H9 (cell line): ENCODE measurements around the gene MYO1C. TPM values are rescaled to one million over a fixed set of nuclear protein-coding genes. Genes with fewer than 3 reads are reported as not detected.

Experiments
- DNase-seq: peaks from one replicate; pipeline ENCODE4 v3.0.0-alpha.2; 2017
- H2AFZ ChIP-seq: one replicate; pipeline ENCODE4 v1.6.1; 2013; ENCODE audit warnings: mild to moderate bottlenecking, low read length, control low read depth, moderate library complexity
- H2AK5ac ChIP-seq: 2 replicates; pipeline ENCODE4 v1.6.1; 2013; ENCODE audit warnings: low read length, control low read depth, mixed read lengths; ENCODE audit not compliant: insufficient read length
- H2BK120ac ChIP-seq: one replicate; pipeline ENCODE4 v1.6.1; 2013; ENCODE audit warnings: low read depth, mild to moderate bottlenecking, low read length, control low read depth, inconsistent platforms; ENCODE audit not compliant: poor library complexity, severe bottlenecking
- H2BK12ac ChIP-seq: 2 replicates; pipeline ENCODE4 v1.6.1; 2013; ENCODE audit warnings: low read length, control low read depth, mixed read lengths, low read depth; ENCODE audit not compliant: insufficient read length
- H2BK15ac ChIP-seq: 2 replicates; pipeline ENCODE4 v1.6.1; 2013; ENCODE audit warnings: low read depth, low read length, control low read depth
- H2BK20ac ChIP-seq: one replicate; pipeline ENCODE4 v1.6.1; 2013; ENCODE audit warnings: low read depth, mild to moderate bottlenecking, low read length, control low read depth, inconsistent platforms; ENCODE audit not compliant: poor library complexity, severe bottlenecking
- H2BK5ac ChIP-seq: 2 replicates; pipeline ENCODE4 v1.6.1; 2013; ENCODE audit warnings: low read length, control low read depth, mixed read lengths; ENCODE audit not compliant: insufficient read length
- H3K14ac ChIP-seq: 2 replicates; pipeline ENCODE4 v1.6.1; 2013; ENCODE audit warnings: low read length, control low read depth; ENCODE audit not compliant: insufficient read depth
- H3K18ac ChIP-seq: 2 replicates; pipeline ENCODE4 v1.6.1; 2013; ENCODE audit warnings: low read depth, mild to moderate bottlenecking, mixed read lengths, low read length, control low read depth; ENCODE audit not compliant: insufficient read length
- H3K23ac ChIP-seq: 2 replicates; pipeline ENCODE4 v1.6.1; 2013; ENCODE audit warnings: low read length, control low read depth, mixed read lengths, low read depth; ENCODE audit not compliant: insufficient read length
- H3K23me2 ChIP-seq: 2 replicates; pipeline ENCODE4 v1.6.1; 2013; ENCODE audit warnings: low read depth, mild to moderate bottlenecking, mixed read lengths, low read length, control low read depth; ENCODE audit not compliant: insufficient read length, poor library complexity, severe bottlenecking
- H3K27ac ChIP-seq: 2 replicates; pipeline ENCODE4 v1.5.1; 2013; ENCODE audit warnings: low read length, control low read depth, mixed read lengths, low read depth; ENCODE audit not compliant: insufficient read length
- H3K27me3 ChIP-seq: 2 replicates; pipeline ENCODE4 v1.6.1; 2013; ENCODE audit warnings: low read length, control low read depth, inconsistent platforms; ENCODE audit not compliant: insufficient read depth
- H3K4ac ChIP-seq: 2 replicates; pipeline ENCODE4 v1.6.1; 2013; ENCODE audit warnings: low read depth, mild to moderate bottlenecking, control low read depth, inconsistent platforms, low read length, moderate library complexity
- H3K4me1 ChIP-seq: 2 replicates; pipeline ENCODE4 v1.6.1; 2013; ENCODE audit warnings: low read length, control low read depth, inconsistent platforms; ENCODE audit not compliant: insufficient read depth
- H3K4me2 ChIP-seq: 2 replicates; pipeline ENCODE4 v1.6.1; 2013; ENCODE audit warnings: low read length, control low read depth, mixed read lengths; ENCODE audit not compliant: insufficient read length, insufficient read depth
- H3K56ac ChIP-seq: 2 replicates; pipeline ENCODE4 v1.6.1; 2013; ENCODE audit warnings: low read depth, mild to moderate bottlenecking, mixed read lengths, low read length, control low read depth; ENCODE audit not compliant: insufficient read length
- H3K79me1 ChIP-seq: 2 replicates; pipeline ENCODE4 v1.6.1; 2013; ENCODE audit warnings: low read depth, mild to moderate bottlenecking, moderate library complexity, low read length, control low read depth, inconsistent platforms; ENCODE audit not compliant: insufficient read depth, poor library complexity, severe bottlenecking
- H3K79me2 ChIP-seq: 2 replicates; pipeline ENCODE4 v1.6.1; 2013; ENCODE audit warnings: low read length, control low read depth, inconsistent platforms; ENCODE audit not compliant: insufficient read depth
- H3K9ac ChIP-seq: 2 replicates; pipeline ENCODE4 v1.6.1; 2013; ENCODE audit warnings: low read length, control low read depth, mixed read lengths; ENCODE audit not compliant: insufficient read length; ENCODE audit errors: extremely low read depth
- H3K9me3 ChIP-seq: one replicate; pipeline ENCODE4 v1.6.1; 2013; ENCODE audit warnings: low read depth, low read length, inconsistent platforms; ENCODE audit not compliant: control insufficient read depth
- H3T11ph ChIP-seq: one replicate; pipeline ENCODE4 v1.6.1; 2013; ENCODE audit warnings: mild to moderate bottlenecking, low read length, control low read depth, inconsistent platforms
- H4K20me1 ChIP-seq: one replicate; pipeline ENCODE4 v1.6.1; 2013; ENCODE audit not compliant: control insufficient read depth, insufficient read length, insufficient read depth
- H4K5ac ChIP-seq: 2 replicates; pipeline ENCODE4 v1.6.1; 2013; ENCODE audit warnings: low read depth, mild to moderate bottlenecking, mixed read lengths, low read length, control low read depth; ENCODE audit not compliant: insufficient read length
- H4K8ac ChIP-seq: replicated peaks from 2 replicates; pipeline ENCODE4 v1.6.1; 2013; ENCODE audit warnings: low read length, control low read depth, mixed read lengths, low read depth; ENCODE audit not compliant: insufficient read length
- H4K91ac ChIP-seq: 2 replicates; pipeline ENCODE4 v1.6.1; 2013; ENCODE audit warnings: low read depth, mild to moderate bottlenecking, moderate library complexity, mixed read lengths, low read length, control low read depth; ENCODE audit not compliant: insufficient read length
- H3K27ac Mint-ChIP-seq, 3 experiments: 2 replicates in 2 of 3; 3 replicates in 1 of 3; pipeline ENCODE4 v1.8.0; 2020 to 2021; ENCODE audit warnings: mixed read lengths in 3 of 3, mild to moderate bottlenecking in 1 of 3, moderate library complexity in 1 of 3
- H3K27me3 Mint-ChIP-seq: 2 replicates; pipeline ENCODE4 v1.8.0; 2021; ENCODE audit warnings: low read depth, mild to moderate bottlenecking, moderate library complexity, mixed read lengths
- H3K36me3 Mint-ChIP-seq, 3 experiments: 2 replicates in 2 of 3; 3 replicates in 1 of 3; pipeline ENCODE4 v1.8.0; 2020 to 2021; ENCODE audit warnings: low read depth in 3 of 3, mixed read lengths in 3 of 3; ENCODE audit not compliant: insufficient read depth in 1 of 3
- H3K4me1 Mint-ChIP-seq, 2 experiments: 2 replicates each; pipeline ENCODE4 v1.8.0; 2020; ENCODE audit warnings: mixed read lengths in 2 of 2
- H3K4me3 Mint-ChIP-seq, 2 experiments: 2 replicates in 1 of 2; 3 replicates in 1 of 2; pipeline ENCODE4 v1.8.0; 2020 to 2021; ENCODE audit warnings: mild to moderate bottlenecking in 2 of 2, mixed read lengths in 2 of 2, moderate library complexity in 1 of 2
- H3K9me3 Mint-ChIP-seq, 2 experiments: 2 replicates in 1 of 2; 3 replicates in 1 of 2; pipeline ENCODE4 v1.8.0; 2020; ENCODE audit warnings: mild to moderate bottlenecking in 2 of 2, mixed read lengths in 2 of 2, moderate library complexity in 1 of 2
- WGBS: extraction: QIAGEN DNeasy Blood & Tissue Kit; methylation state at CpG from one replicate; pipeline ENCODE4 v1.1.7; 2013; ENCODE audit warnings: missing lambda C conversion rate, low lambda C conversion rate, mixed read lengths; ENCODE audit not compliant: insufficient read length; ENCODE audit errors: extremely low coverage; 5-methylcytosine and 5-hydroxymethylcytosine counted together
- total RNA-seq: library from RNA; stranded (reverse); gene quantifications from 2 replicates; pipeline ENCODE4 v1.2.1, GENCODE V29; 2021
- TF ChIP-seq, protein P1 (sequence below): fragments of 200-600 bp; sonication (generic); conservative IDR thresholded peaks from 3 replicates; pipeline ENCODE4 v1.8.0; 2021; ENCODE audit warnings: antibody characterized with exemption, mild to moderate bottlenecking

MYO1C gene
- total RNA-seq, 1 experiment from 2014 or later: 86.5 TPM

DNA sequence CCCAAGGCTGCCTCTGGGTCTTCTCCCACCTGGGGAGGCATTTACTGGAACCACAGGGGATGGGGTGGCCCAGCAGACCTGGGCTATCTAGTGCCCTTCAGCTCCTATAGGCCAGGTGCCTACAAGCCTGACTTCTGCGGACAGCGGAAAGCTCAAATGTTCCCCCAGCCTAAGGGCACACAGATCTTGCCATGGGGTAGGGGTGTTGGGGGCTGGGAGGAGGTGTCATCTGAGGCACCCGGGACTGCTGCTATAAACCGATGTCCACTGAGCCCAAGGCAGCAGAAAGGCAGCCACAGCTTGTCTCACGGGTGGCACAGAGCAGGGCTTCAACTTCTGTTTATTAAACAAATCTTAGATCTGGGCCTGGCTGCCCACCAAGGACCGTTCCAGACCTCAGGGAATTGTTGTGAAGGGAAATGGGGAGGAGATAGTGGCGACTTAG is 3.6 kb downstream of the MYO1C start:
- Histone ChIP-seq H2BK15ac (no peak overlapping the region), H3K56ac (no peak overlapping the region), H4K20me1 (no peaks in the 10 kb centered on the region), H2BK5ac (no peak overlapping the region), H2BK12ac (no peak overlapping the region), H3K9me3 (no peaks in the 10 kb centered on the region), H3K27me3 (no peaks in the 10 kb centered on the region), H3K4me2 (peak overlapping the region; percentile 73), H2AFZ (no peak overlapping the region), H3K79me2 (no peaks in the 10 kb centered on the region), H3K79me1 (no peaks in the 10 kb centered on the region), H3K14ac (no peak overlapping the region), H3K18ac (no peak overlapping the region), H3K4me1 (no peaks in the 10 kb centered on the region), H3K23ac (no peak overlapping the region), H4K91ac (no peak overlapping the region), H3K27ac (no peak overlapping the region), H3K9ac (no peak overlapping the region), H4K5ac (no peak overlapping the region), H2BK20ac (no peak overlapping the region), H3K4ac (no peak overlapping the region), H4K8ac (no peak overlapping the region), H3T11ph (no peak overlapping the region), H3K23me2 (peaks cover 27% of the 10 kb centered on the region), H2AK5ac (no peak overlapping the region), H2BK120ac (no peak overlapping the region)
- H3K36me3 Mint-ChIP-seq: peaks cover 0 to 7% (median 4%) of the 10 kb centered on the region in 3 experiments; a peak in 5 of 7 replicates
- no peak for DNase-seq
- peaks cover 28 to 40% of the 10 kb centered on the region in 2 experiments for H3K4me1 Mint-ChIP-seq
- H3K27ac Mint-ChIP-seq: no peak overlapping the region
- H3K9me3 Mint-ChIP-seq: peaks cover 0 to 3% of the 10 kb centered on the region in 2 experiments; a peak in 1 of 5 replicates
- TF ChIP-seq, protein P1, sequence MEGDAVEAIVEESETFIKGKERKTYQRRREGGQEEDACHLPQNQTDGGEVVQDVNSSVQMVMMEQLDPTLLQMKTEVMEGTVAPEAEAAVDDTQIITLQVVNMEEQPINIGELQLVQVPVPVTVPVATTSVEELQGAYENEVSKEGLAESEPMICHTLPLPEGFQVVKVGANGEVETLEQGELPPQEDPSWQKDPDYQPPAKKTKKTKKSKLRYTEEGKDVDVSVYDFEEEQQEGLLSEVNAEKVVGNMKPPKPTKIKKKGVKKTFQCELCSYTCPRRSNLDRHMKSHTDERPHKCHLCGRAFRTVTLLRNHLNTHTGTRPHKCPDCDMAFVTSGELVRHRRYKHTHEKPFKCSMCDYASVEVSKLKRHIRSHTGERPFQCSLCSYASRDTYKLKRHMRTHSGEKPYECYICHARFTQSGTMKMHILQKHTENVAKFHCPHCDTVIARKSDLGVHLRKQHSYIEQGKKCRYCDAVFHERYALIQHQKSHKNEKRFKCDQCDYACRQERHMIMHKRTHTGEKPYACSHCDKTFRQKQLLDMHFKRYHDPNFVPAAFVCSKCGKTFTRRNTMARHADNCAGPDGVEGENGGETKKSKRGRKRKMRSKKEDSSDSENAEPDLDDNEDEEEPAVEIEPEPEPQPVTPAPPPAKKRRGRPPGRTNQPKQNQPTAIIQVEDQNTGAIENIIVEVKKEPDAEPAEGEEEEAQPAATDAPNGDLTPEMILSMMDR: no peak
- WGBS: no CpG with 5 or more reads among the region's 7 CpGs
- peaks cover 4% of the 10 kb centered on the region; the same call in 1 of the 2 replicates for H3K27me3 Mint-ChIP-seq
- H3K4me3 Mint-ChIP-seq: peak overlapping the region; percentile 61 to 81
